ENCODE data around the gene NIT1. TPM values are rescaled to one million over a fixed set of nuclear protein-coding genes. Genes with fewer than 3 reads are reported as not detected.

The NIT1 gene
- total RNA-seq, 1 experiment from 2014 or later = 27.2 TPM

DNA sequence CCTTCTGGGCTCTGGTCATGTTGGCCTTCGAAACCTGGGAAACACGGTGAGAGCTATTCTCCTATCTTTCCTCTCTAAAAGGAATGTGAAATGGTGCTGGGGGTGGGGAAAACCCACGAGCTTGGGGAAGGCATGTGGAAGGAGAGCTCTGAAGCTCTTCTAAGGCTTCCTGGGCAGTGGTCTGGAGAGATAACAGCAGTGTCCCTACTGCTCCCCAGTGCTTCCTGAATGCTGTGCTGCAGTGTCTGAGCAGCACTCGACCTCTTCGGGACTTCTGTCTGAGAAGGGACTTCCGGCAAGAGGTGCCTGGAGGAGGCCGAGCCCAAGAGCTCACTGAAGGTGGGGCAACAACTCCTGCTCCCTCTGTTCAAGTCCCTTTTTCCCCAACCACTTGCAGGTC, 44.1 kb downstream of the NIT1 start:
- no peak for DNase-seq (ENCODE audit: low read depth, low spot score)
- in situ Hi-C loops (cut with HindIII; ENCODE audit: low pct_unique_long_range_greater_than_20kb, low sequenced_read_pairs) = no loop called here

DNA sequence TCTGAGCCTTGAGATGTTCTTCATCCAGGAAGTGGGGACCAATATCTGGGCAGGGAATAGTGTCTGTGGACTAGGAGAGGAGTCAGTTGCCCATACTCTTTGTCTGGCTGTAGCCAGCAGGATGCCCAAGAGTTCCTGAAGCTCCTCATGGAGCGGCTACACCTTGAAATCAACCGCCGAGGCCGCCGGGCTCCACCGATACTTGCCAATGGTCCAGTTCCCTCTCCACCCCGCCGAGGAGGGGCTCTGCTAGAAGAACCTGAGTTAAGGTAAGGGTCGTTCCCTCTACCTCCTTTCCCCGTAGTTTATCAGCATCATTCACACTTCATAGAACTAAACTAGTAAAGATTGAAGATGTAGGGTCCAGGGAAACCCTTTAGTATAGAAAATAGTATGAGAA, 44.9 kb downstream of the NIT1 start:
- in situ Hi-C loops (cut with HindIII; ENCODE audit: low pct_unique_long_range_greater_than_20kb, low sequenced_read_pairs) = no loop called here
- DNase-seq (ENCODE audit: low read depth, low spot score) = no peak

DNA sequence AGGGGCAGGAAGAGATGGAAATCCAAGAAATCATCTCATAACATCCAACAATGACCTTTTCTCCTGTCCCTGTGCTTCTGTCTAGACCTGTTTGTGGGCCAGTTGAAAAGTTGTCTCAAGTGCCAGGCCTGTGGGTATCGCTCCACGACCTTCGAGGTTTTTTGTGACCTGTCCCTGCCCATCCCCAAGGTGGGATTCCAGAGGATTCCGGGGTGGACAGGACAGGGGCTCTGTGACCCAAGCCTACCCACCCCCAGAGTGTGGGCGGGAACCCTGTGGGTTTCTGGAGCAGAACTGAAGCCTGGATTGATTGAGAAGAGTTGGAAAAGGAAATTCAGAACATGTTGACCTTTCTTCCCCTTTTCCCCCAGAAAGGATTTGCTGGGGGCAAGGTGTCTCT, 45.9 kb downstream of the NIT1 start:
- no peak for DNase-seq (ENCODE audit: low read depth, low spot score)
- in situ Hi-C loops (cut with HindIII; ENCODE audit: low pct_unique_long_range_greater_than_20kb, low sequenced_read_pairs) = no loop called here

DNA sequence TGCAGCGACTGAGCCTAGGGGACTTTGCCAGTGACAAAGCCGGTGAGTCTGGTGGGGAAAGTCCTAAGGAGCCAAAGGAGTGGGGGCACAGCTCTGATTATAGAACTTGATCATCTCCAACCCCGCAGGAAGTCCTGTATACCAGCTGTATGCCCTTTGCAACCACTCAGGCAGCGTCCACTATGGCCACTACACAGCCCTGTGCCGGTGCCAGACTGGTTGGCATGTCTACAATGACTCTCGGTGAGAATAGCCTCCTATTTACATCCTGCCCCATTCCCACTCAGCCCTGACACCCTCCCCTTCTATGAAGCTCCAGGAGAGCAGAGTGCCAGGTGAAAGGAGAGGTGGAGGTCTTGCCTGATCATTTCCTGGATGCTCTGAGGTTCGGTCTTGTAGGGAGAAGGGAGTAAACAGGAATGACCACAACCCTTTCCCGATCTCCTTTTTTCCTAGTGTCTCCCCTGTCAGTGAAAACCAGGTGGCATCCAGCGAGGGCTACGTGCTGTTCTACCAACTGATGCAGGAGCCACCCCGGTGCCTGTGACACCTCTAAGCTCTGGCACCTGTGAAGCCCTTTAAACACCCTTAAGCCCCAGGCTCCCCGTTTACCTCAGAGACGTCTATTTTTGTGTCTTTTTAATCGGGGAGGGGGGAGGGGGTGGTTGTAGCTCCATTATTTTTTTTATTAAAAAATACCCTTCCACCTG, 47.2 kb downstream of the NIT1 start:
- DNase-seq (ENCODE audit: low read depth, low spot score) = no peak
- in situ Hi-C loops (cut with HindIII; ENCODE audit: low pct_unique_long_range_greater_than_20kb, low sequenced_read_pairs) = no loop called here

DNA sequence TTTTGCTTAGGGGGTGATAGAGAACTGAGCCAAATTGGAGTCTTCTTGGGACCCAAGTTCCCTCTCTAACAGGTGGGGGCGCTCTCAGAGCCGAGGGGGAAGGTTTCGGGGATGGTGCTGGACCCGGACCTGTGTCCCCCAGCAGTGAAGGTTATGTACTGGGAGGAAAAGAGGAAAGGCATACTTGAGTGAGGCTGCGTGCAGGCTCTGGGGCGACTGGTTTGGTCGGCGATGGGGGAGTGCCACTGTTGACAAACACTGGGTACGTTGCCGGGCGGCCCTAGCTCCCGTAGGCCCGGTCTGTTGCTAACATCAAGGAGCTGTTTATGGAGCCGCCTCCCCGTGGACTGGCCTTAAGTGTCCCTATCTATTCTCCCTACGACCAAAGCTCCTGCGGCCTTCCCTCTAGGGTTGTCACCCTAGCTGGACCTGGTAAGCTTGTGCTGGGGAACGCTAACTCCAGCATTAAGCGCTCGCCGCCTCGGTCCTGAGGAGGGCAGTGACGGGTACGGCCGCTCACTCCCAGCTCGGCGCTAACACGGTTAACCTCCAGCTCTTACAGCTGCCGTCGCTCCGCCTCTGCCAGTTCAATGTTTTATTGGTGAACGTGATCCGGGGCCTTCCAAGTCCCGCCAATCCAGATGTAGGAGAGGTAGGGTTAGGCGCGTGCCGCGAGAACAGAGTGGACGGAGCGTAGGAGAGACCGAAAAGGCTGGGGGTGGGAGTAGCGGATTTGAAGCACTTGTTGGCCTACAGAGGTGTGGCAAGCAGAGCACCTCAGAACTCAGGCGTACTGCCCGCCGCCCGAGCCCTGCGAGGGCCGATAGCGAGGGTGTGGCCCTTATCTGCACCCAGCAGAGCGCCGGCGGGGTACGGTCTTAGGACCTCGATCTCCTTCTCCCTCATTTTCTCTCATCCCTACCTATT, 48.1 kb downstream of the NIT1 start, which contains the start of gene PPOX:
TSS of gene PPOX (plus strand) at position 685 of the 927 bp plus-strand sequence. CDS start 422 bp downstream, outside the sequence.
- DNase-seq (ENCODE audit: low read depth, low spot score) = peak; percentile 98

DNA sequence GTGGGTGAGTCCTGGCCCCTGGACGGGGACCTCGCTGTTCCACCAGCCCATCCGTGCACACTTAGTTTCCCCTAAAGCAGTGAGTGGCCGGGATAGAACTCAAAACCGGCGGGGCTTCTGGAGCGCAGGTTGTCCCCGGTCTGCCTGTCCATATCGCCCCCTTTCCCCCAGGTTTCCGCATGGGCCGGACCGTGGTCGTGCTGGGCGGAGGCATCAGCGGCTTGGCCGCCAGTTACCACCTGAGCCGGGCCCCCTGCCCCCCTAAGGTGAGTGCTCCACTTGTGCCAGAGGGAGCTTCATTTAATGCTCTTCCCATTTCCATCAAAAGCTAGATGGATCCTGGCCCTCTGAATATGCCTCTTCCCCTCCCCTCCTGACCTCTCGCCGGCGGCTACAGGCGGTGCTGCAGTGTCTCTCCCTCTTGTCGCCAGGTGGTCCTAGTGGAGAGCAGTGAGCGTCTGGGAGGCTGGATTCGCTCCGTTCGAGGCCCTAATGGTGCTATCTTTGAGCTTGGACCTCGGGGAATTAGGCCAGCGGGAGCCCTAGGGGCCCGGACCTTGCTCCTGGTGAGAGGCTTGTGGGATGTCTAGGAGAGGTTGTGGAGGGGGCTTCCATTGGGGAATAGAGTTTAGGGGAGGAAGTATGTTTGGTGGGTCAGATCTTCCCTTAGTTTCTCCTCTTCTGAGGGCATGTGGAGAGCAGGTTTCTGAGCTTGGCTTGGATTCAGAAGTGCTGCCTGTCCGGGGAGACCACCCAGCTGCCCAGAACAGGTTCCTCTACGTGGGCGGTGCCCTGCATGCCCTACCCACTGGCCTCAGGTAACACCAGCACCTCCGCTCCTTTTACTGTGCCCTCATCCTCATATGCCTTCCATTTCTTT, 49.0 kb downstream of the NIT1 start:
- no peak for DNase-seq (ENCODE audit: low read depth, low spot score)
- in situ Hi-C loops (cut with HindIII; ENCODE audit: low pct_unique_long_range_greater_than_20kb, low sequenced_read_pairs) = no loop called here

More for the DNA sequence above, 48.1 kb downstream of the NIT1 start, which contains the start of gene PPOX:
- in situ Hi-C loops (cut with HindIII; ENCODE audit: low pct_unique_long_range_greater_than_20kb, low sequenced_read_pairs) = no loop called here

DNA sequence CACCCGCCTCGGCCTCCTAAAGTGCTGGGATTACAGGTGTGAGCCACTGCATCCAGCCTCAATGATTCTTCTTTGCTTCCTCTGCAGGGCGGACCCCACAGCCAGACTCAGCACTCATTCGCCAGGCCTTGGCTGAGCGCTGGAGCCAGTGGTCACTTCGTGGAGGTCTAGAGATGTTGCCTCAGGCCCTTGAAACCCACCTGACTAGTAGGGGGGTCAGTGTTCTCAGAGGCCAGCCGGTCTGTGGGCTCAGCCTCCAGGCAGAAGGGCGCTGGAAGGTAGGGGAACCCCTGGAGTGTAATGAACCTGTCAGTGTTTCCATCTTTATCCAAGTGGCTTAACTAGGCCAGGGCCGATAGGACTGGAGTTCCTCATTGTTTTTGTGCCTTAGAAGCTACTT, 51.0 kb downstream of the NIT1 start:
- in situ Hi-C loops (cut with HindIII; ENCODE audit: low pct_unique_long_range_greater_than_20kb, low sequenced_read_pairs) = no loop called here
- no peak for DNase-seq (ENCODE audit: low read depth, low spot score)

Small RNA genes within 50 kb of the gene (small RNA-seq; reads per million reads assigned to genes)
- 0 reads per million in 2 experiments for gene RF01225

Other genes starting within 250 kb of the NIT1 start
- not detected in 2 replicates for gene ITLN1, start 232.9 kb upstream of the NIT1 start, total RNA-seq (2014; rRNA removed; shearing (Covaris generic))
- 0.69 and 0.90 TPM in 2 replicates for gene ITLN2, start 163.3 kb upstream of the NIT1 start, total RNA-seq (2014; rRNA removed; shearing (Covaris generic))
- 6.4 and 7.3 TPM in 2 replicates for gene F11R, start 97.0 kb upstream of the NIT1 start, total RNA-seq (2014; rRNA removed; shearing (Covaris generic))
- 0.98 and 1.8 TPM in 2 replicates for gene TSTD1, start 79.1 kb upstream of the NIT1 start, total RNA-seq (2014; rRNA removed; shearing (Covaris generic))
- gene USF1, start 72.1 kb upstream of the NIT1 start, total RNA-seq (2014; rRNA removed; shearing (Covaris generic)) = 48.9 and 50.4 TPM in 2 replicates
- gene ARHGAP30, start 48.2 kb upstream of the NIT1 start, total RNA-seq (2014; rRNA removed; shearing (Covaris generic)) = not detected in 2 replicates
- gene NECTIN4, start 28.5 kb upstream of the NIT1 start, total RNA-seq (2014; rRNA removed; shearing (Covaris generic)) = 0.11 and 0.21 TPM in 2 replicates
- not detected in 2 replicates for gene KLHDC9, start 19.7 kb upstream of the NIT1 start, total RNA-seq (2014; rRNA removed; shearing (Covaris generic))
- 84.1 and 92.3 TPM in 2 replicates for gene PFDN2, start 68 bp upstream of the NIT1 start, total RNA-seq (2014; rRNA removed; shearing (Covaris generic))
- gene DEDD, start 14.6 kb downstream of the NIT1 start, total RNA-seq (2014; rRNA removed; shearing (Covaris generic)) = 18.8 and 22.8 TPM in 2 replicates
- 87.4 and 89.2 TPM in 2 replicates for gene UFC1, start 35.9 kb downstream of the NIT1 start, total RNA-seq (2014; rRNA removed; shearing (Covaris generic))
- gene USP21, start 41.4 kb downstream of the NIT1 start, total RNA-seq (2014; rRNA removed; shearing (Covaris generic)) = 4.0 and 4.7 TPM in 2 replicates
- 11.1 and 13.8 TPM in 2 replicates for gene PPOX, start 48.3 kb downstream of the NIT1 start, total RNA-seq (2014; rRNA removed; shearing (Covaris generic))
- 53.9 and 55.9 TPM in 2 replicates for gene B4GALT3, start 59.4 kb downstream of the NIT1 start, total RNA-seq (2014; rRNA removed; shearing (Covaris generic))
- gene ADAMTS4, start 80.9 kb downstream of the NIT1 start, total RNA-seq (2014; rRNA removed; shearing (Covaris generic)) = 0.03 TPM in 1 of 2 replicates, not detected in the other
- 134 and 147 TPM in 2 replicates for gene NDUFS2, start 84.3 kb downstream of the NIT1 start, total RNA-seq (2014; rRNA removed; shearing (Covaris generic))
- gene FCER1G, start 97.2 kb downstream of the NIT1 start, total RNA-seq (2014; rRNA removed; shearing (Covaris generic)) = 2.6 TPM in 1 of 2 replicates, not detected in the other
- gene APOA2, start 105.5 kb downstream of the NIT1 start, total RNA-seq (2014; rRNA removed; shearing (Covaris generic)) = not detected in 2 replicates
- gene TOMM40L, start 108.0 kb downstream of the NIT1 start, total RNA-seq (2014; rRNA removed; shearing (Covaris generic)) = 11.3 and 11.7 TPM in 2 replicates
- gene NR1I3, start 120.1 kb downstream of the NIT1 start, total RNA-seq (2014; rRNA removed; shearing (Covaris generic)) = not detected in 2 replicates
- not detected in 2 replicates for gene PCP4L1, start 140.6 kb downstream of the NIT1 start, total RNA-seq (2014; rRNA removed; shearing (Covaris generic))
- 3.4 and 3.6 TPM in 2 replicates for gene MPZ, start 191.9 kb downstream of the NIT1 start, total RNA-seq (2014; rRNA removed; shearing (Covaris generic))
- gene SDHC, start 196.3 kb downstream of the NIT1 start, total RNA-seq (2014; rRNA removed; shearing (Covaris generic)) = 36.6 and 53.0 TPM in 2 replicates
- gene CFAP126, start 249.8 kb downstream of the NIT1 start, total RNA-seq (2014; rRNA removed; shearing (Covaris generic)) = not detected in 2 replicates

Measured in SK-MEL-5 (cell line).